BJ (cell line): ENCODE results near the gene CHMP6. TPM values are rescaled to one million over a fixed set of nuclear protein-coding genes. Genes with fewer than 3 reads are reported as not detected.

Source experiments
- CTCF ChIA-PET: fragments of 350-600 bp; formaldehyde crosslinking; extraction: SDS; loops from one replicate; lab custom pipeline; 2021; ENCODE audit warnings: antibody characterized with exemption, inconsistent platforms; lab: Yijun Ruan, JAX
- POLR2A ChIA-PET: fragments of 300-600 bp; sonication (Branson Sonifier 250); formaldehyde crosslinking; extraction: SDS; loops from one replicate; lab custom pipeline; 2021; ENCODE audit warnings: antibody characterized with exemption; lab: Charles Lee
- DNase-seq: peaks from one replicate; pipeline ENCODE4 v3.0.0-alpha.2; 2011; ENCODE audit warnings: low read depth
- H3K27me3 ChIP-seq: 2 replicates; pipeline ENCODE4 v1.6.0; 2011; ENCODE audit warnings: low read length; ENCODE audit not compliant: control insufficient read depth, insufficient read depth
- H3K36me3 ChIP-seq: 2 replicates; pipeline ENCODE4 v1.5.1; 2011; ENCODE audit warnings: low read length; ENCODE audit not compliant: control insufficient read depth, insufficient read depth
- H3K4me3 ChIP-seq: 2 replicates; pipeline ENCODE4 v1.5.1; 2011; ENCODE audit warnings: low read depth, mild to moderate bottlenecking, control low read depth, low read length
- CTCF ChIP-seq: IDR thresholded peaks from 2 replicates; pipeline ENCODE4 v1.5.1; 2011; ENCODE audit warnings: low read depth, mild to moderate bottlenecking, control low read depth, inconsistent platforms, low read length, moderate library complexity; ENCODE audit not compliant: insufficient read depth
- polyA plus RNA-seq: library from polyadenylated mRNA; depleted of rRNA; stranded (reverse); fragments of >200 nt; gene quantifications from 2 replicates; pipeline ENCODE4 v1.2.3, GENCODE V29; 2011

The CHMP6 gene
- polyA plus RNA-seq, 1 experiment: 30.7 TPM

DNA sequence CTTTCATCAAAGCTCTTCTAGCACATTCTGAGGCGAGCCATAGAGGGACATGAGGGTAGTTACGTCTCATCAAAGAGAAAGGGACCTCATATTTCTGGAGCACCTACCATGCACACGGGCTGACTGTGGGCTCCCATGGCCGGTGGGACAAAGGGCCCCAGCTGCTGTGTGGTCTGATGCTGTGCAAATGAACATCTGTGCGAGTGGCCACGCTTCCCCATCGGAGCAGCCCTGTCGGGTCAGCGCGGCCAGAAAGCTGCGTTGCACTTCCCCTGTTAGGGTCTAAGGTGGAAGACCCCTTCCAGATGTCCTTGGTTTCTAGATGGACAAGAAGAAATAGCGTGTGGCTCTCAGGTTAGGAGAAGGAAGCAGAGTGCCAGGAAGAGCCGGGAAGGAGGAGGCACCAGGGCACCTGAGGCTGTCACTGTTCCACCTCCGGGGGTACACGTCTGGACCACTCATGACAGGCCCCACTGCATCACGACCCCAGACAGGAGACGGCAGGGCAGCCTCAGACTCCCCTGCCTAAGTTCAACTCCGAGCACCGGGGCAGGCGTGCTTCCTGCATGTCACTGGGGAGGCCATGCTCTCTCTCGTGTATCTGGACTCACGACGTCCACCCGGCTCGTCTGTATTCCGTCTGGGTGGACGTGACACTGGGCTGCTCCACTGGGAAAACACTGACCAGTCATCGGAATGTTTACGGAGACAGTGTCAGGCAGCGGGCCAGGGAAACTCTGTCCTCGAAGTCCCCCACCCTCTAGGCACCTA lies 34.8 kb downstream of the CHMP6 start:
- CTCF ChIA-PET: interaction anchor here (0.7 to 9.5 kb wide), 7 partner anchors 11 to 117 kb away, joined by 3 to 176 read pairs (median 4); no protein-coding TSS in a partner anchor
- peaks cover 23% of the 10 kb centered on the region for H3K27me3 ChIP-seq
- peaks cover 1% of the 10 kb centered on the region; the same call in 1 of the 2 replicates for H3K36me3 ChIP-seq
- DNase-seq: no peak
- no peak overlapping the region for H3K4me3 ChIP-seq
- no peak for TF ChIP-seq CTCF
- POLR2A ChIA-PET: no interaction called here

GRCh38 chr17:81027038-81027437 lies 35.4 kb downstream of the CHMP6 start:
- CTCF ChIA-PET: interaction anchor here (9.0 to 9.5 kb wide), 2 partner anchors 69 to 76 kb away, joined by 95 to 176 read pairs; no protein-coding TSS in a partner anchor
- POLR2A ChIA-PET: no interaction called here

DNA sequence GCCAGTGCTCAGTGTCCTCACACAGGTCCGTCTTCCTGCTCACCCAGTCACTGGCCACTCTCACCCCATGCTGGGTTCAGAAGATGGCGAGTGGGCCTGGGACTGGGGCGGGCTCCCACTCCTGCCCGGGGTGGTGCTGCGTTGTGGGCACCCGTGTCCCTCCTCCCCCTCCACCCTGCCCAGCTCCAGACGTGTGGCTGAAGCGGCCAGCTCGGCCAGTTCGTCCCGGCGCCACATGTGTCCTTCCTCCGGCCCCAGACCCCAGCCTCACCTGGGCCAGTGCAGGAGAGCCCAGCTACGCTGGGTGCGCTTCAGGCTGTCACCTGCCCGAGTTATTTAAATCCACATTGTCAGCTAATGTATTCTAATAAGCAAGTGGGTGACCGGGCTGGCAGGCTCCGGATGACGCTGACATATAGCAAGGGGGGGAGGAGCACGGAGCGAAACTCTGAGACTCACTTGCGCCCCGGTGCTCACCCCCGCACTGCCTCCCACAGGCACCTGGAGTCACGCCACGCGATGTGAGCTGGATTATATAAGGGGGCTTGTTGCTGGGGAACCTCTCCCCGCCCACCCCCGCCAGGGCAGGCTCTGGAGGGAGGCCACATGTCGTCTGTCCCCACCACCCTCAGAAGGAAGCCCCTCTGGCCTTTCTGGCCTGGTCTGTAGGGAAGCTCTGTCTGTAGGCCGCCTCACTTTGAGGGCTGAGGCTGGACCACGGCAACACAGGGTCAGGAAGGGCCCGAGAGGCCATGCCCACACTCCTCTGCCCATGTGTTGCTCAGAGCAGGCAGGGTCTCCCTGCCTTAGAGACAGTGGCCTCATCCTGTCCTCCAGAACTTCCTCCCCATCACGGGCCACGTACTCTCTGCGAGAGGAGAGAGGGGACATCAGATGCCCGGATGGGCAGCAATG lies 36.2 kb downstream of the CHMP6 start:
- POLR2A ChIA-PET: no interaction called here
- no peak for TF ChIP-seq CTCF
- no peak for DNase-seq
- H3K27me3 ChIP-seq: peaks cover 23% of the 10 kb centered on the region
- no peak overlapping the region for H3K4me3 ChIP-seq
- CTCF ChIA-PET: interaction anchor here (1.2 to 9.5 kb wide), 3 partner anchors 68 to 75 kb away, joined by 3 to 176 read pairs (median 95); no protein-coding TSS in a partner anchor
- H3K36me3 ChIP-seq: peaks cover 3% of the 10 kb centered on the region; the same call in 1 of the 2 replicates

More at GRCh38 chr17:81027038-81027437, 35.4 kb downstream of the CHMP6 start:
- Histone ChIP-seq H3K27me3 (peaks cover 23% of the 10 kb centered on the region), H3K36me3 (peaks cover 1% of the 10 kb centered on the region; the same call in 1 of the 2 replicates), H3K4me3 (no peak overlapping the region)
- no peak for DNase-seq
- no peak for TF ChIP-seq CTCF

DNA sequence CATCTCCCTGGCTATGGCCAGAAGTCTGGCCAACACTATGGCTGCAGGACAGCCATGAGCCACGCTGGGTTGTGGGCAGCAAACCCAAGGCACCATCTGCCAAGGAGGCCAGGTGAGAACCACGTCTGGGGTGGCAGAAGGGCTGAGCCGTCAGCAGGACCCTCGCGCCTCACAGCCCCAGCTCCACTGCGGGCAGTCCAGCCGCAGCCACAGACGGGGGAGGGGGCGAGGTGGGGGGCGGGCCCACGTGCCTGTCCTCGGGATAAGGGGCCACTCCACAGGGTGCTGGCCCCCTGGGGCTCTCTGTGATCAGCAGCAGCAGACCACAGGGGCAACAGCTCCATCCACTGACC lies 36.8 kb downstream of the CHMP6 start:
- Histone ChIP-seq H3K36me3 (peaks cover 6% of the 10 kb centered on the region), H3K4me3 (no peak overlapping the region), H3K27me3 (peaks cover 23% of the 10 kb centered on the region)
- TF ChIP-seq CTCF: no peak
- ChIA-PET POLR2A (no interaction called here), CTCF (interaction anchor here (1.2 to 9.5 kb wide), 2 partner anchors 67 to 73 kb away, joined by 3 to 176 read pairs; no protein-coding TSS in a partner anchor)
- DNase-seq: no peak
